Endothelial cell of umbilical vein (primary cell): ENCODE data around the gene FUZ. TPM values are rescaled to one million over a fixed set of nuclear protein-coding genes. Genes with fewer than 3 reads are reported as not detected.

Experiments
- BruUV-seq: library from RNA; stranded (reverse); fragments of 400-500 nt; replicated peaks from 2 replicates; lab custom pipeline; 2021; lab: Mats Ljungman, UMichigan
- CTCF ChIA-PET: fragments of 300-600, 350-600 bp; sonication (Branson Sonifier 250); formaldehyde crosslinking; loops from one replicate; lab custom pipeline; 2021; ENCODE audit warnings: antibody characterized with exemption, inconsistent platforms; lab: Charles Lee
- POLR2A ChIA-PET: fragments of 300-600, 350-600 bp; sonication (Branson Sonifier 250); formaldehyde crosslinking; loops from one replicate; lab custom pipeline; 2021; ENCODE audit warnings: antibody characterized with exemption, inconsistent platforms; lab: Charles Lee
- DNase-seq: peaks from one replicate; pipeline ENCODE4 v3.0.0-alpha.2; 2011; ENCODE audit warnings: low read depth, low spot score
- FAIRE-seq: peaks from 2 replicates; lab custom pipeline; 2011; peaks lifted over from hg19 to GRCh38; lab: Jason Lieb, UNC
- H2AFZ ChIP-seq: 2 replicates; pipeline ENCODE4 v1.6.0; 2012; ENCODE audit warnings: low read depth, low read length, control low read depth, inconsistent platforms
- H3K27ac ChIP-seq: 2 replicates; pipeline ENCODE4 v1.5.1; 2011; ENCODE audit warnings: low read depth, mild to moderate bottlenecking, control low read depth, low read length, moderate library complexity; ENCODE audit not compliant: insufficient read depth
- H3K27me3 ChIP-seq, 2 experiments: 2 replicates each; pipeline versions ENCODE4 v1.6.0 to v1.6.1; 2011; ENCODE audit warnings: low read length in 2 of 2, mixed read lengths in 1 of 2; ENCODE audit not compliant: control insufficient read depth in 2 of 2, insufficient read depth in 2 of 2
- H3K36me3 ChIP-seq, 2 experiments: 2 replicates in 1 of 2; 3 replicates in 1 of 2; pipeline ENCODE4 v1.5.1; 2011; ENCODE audit warnings: low read length in 2 of 2, mild to moderate bottlenecking in 1 of 2, moderate library complexity in 1 of 2; ENCODE audit not compliant: control insufficient read depth in 2 of 2, insufficient read depth in 2 of 2; ENCODE audit errors: extremely low read depth in 1 of 2
- H3K4me1 ChIP-seq: 3 replicates; pipeline ENCODE4 v1.5.1; 2011; ENCODE audit warnings: mild to moderate bottlenecking, low read length; ENCODE audit not compliant: control insufficient read depth, insufficient read depth; ENCODE audit errors: extremely low read depth
- H3K4me2 ChIP-seq: 2 replicates; pipeline ENCODE4 v1.6.1; 2011; ENCODE audit warnings: low read length, control low read depth, mixed read lengths; ENCODE audit not compliant: insufficient read depth
- H3K4me3 ChIP-seq, 3 experiments: fragments of 200-600 bp in 1 of 3; sonication (generic), shearing (Covaris generic) in 1 of 3; replicated peaks in 1 of 3; 2 replicates each; pipeline ENCODE4 v1.5.1; 2011 to 2016; ENCODE audit warnings: control low read depth in 3 of 3, low read length in 3 of 3, mild to moderate bottlenecking in 2 of 3, inconsistent platforms in 1 of 3, low read depth in 1 of 3, moderate library complexity in 1 of 3; ENCODE audit not compliant: insufficient read depth in 1 of 3
- H3K79me2 ChIP-seq: 2 replicates; pipeline ENCODE4 v1.6.0; 2012; ENCODE audit warnings: low read length, inconsistent platforms; ENCODE audit not compliant: control insufficient read depth, insufficient read depth
- H3K9ac ChIP-seq: replicated peaks from 2 replicates; pipeline ENCODE3; 2011; ENCODE audit warnings: low read length, control low read depth; ENCODE audit not compliant: insufficient read depth; ENCODE audit errors: extremely low read depth
- H3K9me1 ChIP-seq: replicated peaks from 3 replicates; pipeline ENCODE4 v1.6.0; 2011; ENCODE audit warnings: mild to moderate bottlenecking, low read length; ENCODE audit not compliant: control insufficient read depth, insufficient read depth; ENCODE audit errors: extremely low read depth
- H3K9me3 ChIP-seq: replicated peaks from 2 replicates; pipeline ENCODE4 v1.5.1; 2012; ENCODE audit warnings: low read length, inconsistent platforms; ENCODE audit not compliant: control insufficient read depth, insufficient read depth
- H4K20me1 ChIP-seq: replicated peaks from 2 replicates; pipeline ENCODE3; 2011; ENCODE audit warnings: mild to moderate bottlenecking, low read length; ENCODE audit not compliant: control insufficient read depth, insufficient read depth; ENCODE audit errors: extremely low read depth
- CTCF ChIP-seq, 2 donors: IDR thresholded peaks; 1 replicate in 1 of 2; 2 replicates in 1 of 2; pipeline ENCODE4 v1.5.1; 2011; ENCODE audit warnings: low read length in 2 of 2, mild to moderate bottlenecking in 2 of 2, moderate library complexity in 2 of 2, control low read depth in 1 of 2, inconsistent platforms in 1 of 2, low read depth in 1 of 2; ENCODE audit not compliant: insufficient read depth in 1 of 2; ENCODE audit errors: extremely low read depth in 1 of 2
- EZH2 ChIP-seq: IDR thresholded peaks from 2 replicates; pipeline ENCODE4 v1.6.1; 2012; ENCODE audit warnings: borderline replicate concordance, low read depth, mild to moderate bottlenecking, moderate library complexity, low read length, inconsistent platforms; ENCODE audit not compliant: severe bottlenecking
- FOS ChIP-seq: IDR thresholded peaks from 2 replicates; pipeline ENCODE4 v1.6.1; 2011; ENCODE audit warnings: mild to moderate bottlenecking, low read length, moderate library complexity, borderline replicate concordance; ENCODE audit not compliant: insufficient read depth
- GATA2 ChIP-seq: IDR thresholded peaks from 2 replicates; pipeline ENCODE4 v1.7.0; 2011; ENCODE audit warnings: low read depth, mild to moderate bottlenecking, moderate library complexity, mixed read lengths, low read length; ENCODE audit not compliant: insufficient read length, insufficient read depth
- JUN ChIP-seq: IDR thresholded peaks from 2 replicates; pipeline ENCODE4 v1.6.1; 2011; ENCODE audit warnings: borderline replicate concordance, low read depth; ENCODE audit not compliant: insufficient read length, insufficient read depth
- MAX ChIP-seq: IDR thresholded peaks from 2 replicates; pipeline ENCODE4 v1.6.1; 2011; ENCODE audit not compliant: insufficient read depth, insufficient read length
- MYC ChIP-seq: IDR thresholded peaks from one replicate; pipeline ENCODE4 v1.6.1; 2011; ENCODE audit warnings: mild to moderate bottlenecking, low read depth, low read length
- POLR2A ChIP-seq: IDR thresholded peaks from 2 replicates; pipeline ENCODE4 v1.6.1; 2012; ENCODE audit warnings: low read depth, mild to moderate bottlenecking, control low read depth, low read length
- POLR2AphosphoS5 ChIP-seq: IDR thresholded peaks from 2 replicates; pipeline ENCODE4 v1.6.1; 2012; ENCODE audit warnings: low read depth, mild to moderate bottlenecking, control low read depth, low read length, moderate library complexity; ENCODE audit not compliant: insufficient read depth
- dilution Hi-C: fragments of 300-500 bp; cut with MboI; formaldehyde crosslinking; loops from one replicate; pipeline ENCODE4 v1.15.0; 2019; ENCODE audit warnings: low sequenced_read_pairs; ENCODE audit not compliant: extremely low pct_ligation_motif_present
- intact Hi-C: fragments of 100-400 bp; cut with micrococcal nuclease; formaldehyde crosslinking; loops from one replicate; pipeline ENCODE4 v1.10.0; 2022
- polyA plus RNA-seq, 4 experiments: library from polyadenylated mRNA; depleted of rRNA in 3 of 4; stranded (reverse) in 3 of 4; unstranded in 1 of 4; fragments of >200 nt; gene quantifications; 2 replicates each; pipeline versions ENCODE4 v1.2.1 to v1.2.3, GENCODE V29; 2011 to 2012; ENCODE audit warnings: missing spikeins in 1 of 4
- total RNA-seq: library from RNA; stranded (reverse); gene quantifications from 2 replicates; pipeline ENCODE4 v1.2.3, GENCODE V29; 2021

FUZ gene
- total and polyA plus RNA-seq, 2 donors (not counting 3 experiments of a cell fraction or from before 2014, with no cell fraction given), result 12.3 to 14.0 TPM

- Histone ChIP-seq H3K4me3 (no peak overlapping the region), H3K9me3 (no peaks in the 10 kb centered on the region), H3K27ac (no peak overlapping the region), H3K9ac (no peak overlapping the region), H2AFZ (no peak overlapping the region), H3K4me2 (no peak overlapping the region), H4K20me1 (no peaks in the 10 kb centered on the region), H3K36me3 (peaks cover 2 to 49% of the 10 kb centered on the region in 2 experiments), H3K4me1 (peaks cover 26% of the 10 kb centered on the region), H3K27me3 (no peaks in the 10 kb centered on the region), H3K9me1 (no peaks in the 10 kb centered on the region), H3K79me2 (peaks cover 25% of the 10 kb centered on the region)
- intact Hi-C loops, result no loop called here
- no peak for FAIRE-seq
- DNase-seq, result no peak
- TF ChIP-seq FOS, result no peak
- TF ChIP-seq POLR2A, result no peak
- TF ChIP-seq CTCF (IDR thresholded peaks at IDR 0.05; ENCODE audit: extremely low read depth in 1 of 2, insufficient read depth in 1 of 2, low read depth in 1 of 2, low read length in 2 of 2), result no peak
- no peak for TF ChIP-seq MAX
- TF ChIP-seq GATA2, result no peak
- no peak for TF ChIP-seq MYC
- no peak for TF ChIP-seq JUN
- no peak for TF ChIP-seq EZH2
- no peak for TF ChIP-seq POLR2AphosphoS5
- dilution Hi-C loops, result no loop called here
- POLR2A ChIA-PET, result no interaction called here
- CTCF ChIA-PET, result no interaction called here
- no TSS peak for BruUV-seq
Measured at GRCh38 chr19:49855676-49856573, 42.8 kb upstream of the FUZ start.
